Measurements from ENCODE around the gene ZG16B. TPM values are rescaled to one million over a fixed set of nuclear protein-coding genes. Genes with fewer than 3 reads are reported as not detected.

Gene ZG16B
- total RNA-seq, 1 experiment from 2014 or later = not detected

DNA sequence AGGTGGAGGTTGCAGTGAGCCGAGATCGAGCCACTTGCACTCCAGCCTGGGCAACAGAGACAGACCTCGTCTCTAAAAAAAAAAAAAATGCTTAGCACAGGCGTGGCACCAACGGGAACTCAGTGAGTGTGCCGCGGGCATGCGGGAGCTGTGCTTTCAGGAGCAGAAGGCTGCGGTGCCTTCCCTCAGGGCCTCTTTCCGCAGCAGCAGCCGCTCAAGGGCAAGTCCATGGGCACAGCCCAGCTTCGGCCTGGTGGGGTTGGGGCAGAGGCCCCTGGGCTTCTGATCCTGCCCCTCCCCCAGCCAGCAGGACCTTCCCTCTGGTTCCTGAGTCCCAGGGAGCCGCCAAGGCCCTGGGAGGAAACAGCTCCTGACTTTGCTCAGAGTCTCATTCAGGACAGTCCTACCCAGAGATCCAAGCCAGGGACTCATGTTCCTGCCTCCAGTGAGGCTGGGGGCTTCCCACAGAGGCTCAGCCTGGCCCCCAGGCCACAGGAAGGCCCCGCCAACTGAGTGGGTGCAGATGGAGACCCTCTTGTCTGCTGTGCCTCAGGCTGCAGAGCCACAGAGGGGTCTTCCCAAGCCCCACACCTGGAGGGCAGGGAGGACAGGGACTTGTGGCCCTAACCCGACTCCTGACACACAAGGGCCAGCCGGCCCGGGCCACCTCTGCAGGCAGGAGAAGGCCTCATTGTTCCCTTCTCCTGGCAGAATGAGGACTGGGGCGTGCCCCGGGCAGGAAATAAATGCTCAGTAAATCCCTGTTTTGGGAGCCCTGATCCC, 3.3 kb upstream of the ZG16B start:
- Mint-ChIP-seq H3K36me3 (no peaks in the 10 kb centered on the region), H3K27ac (no peak overlapping the region), H3K4me3 (no peak overlapping the region), H3K27me3 (ENCODE audit: low read depth) (no peaks in the 10 kb centered on the region), H3K9me3 (no peaks in the 10 kb centered on the region), H3K4me1 (no peaks in the 10 kb centered on the region)
- TF ChIP-seq NFATC4 (CRISPR knock-in tag; IDR thresholded peaks at IDR 0.05) = no peak
- no peak for TF ChIP-seq ATF1 (CRISPR knock-in tag; IDR thresholded peaks at IDR 0.05)
- TF ChIP-seq, protein P1, sequence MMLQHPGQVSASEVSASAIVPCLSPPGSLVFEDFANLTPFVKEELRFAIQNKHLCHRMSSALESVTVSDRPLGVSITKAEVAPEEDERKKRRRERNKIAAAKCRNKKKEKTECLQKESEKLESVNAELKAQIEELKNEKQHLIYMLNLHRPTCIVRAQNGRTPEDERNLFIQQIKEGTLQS (CRISPR knock-in tag; conservative IDR thresholded peaks at IDR 0.05) = no peak
- TF ChIP-seq ZNF671 (CRISPR knock-in tag; IDR thresholded peaks at IDR 0.05) = no peak
- no peak for TF ChIP-seq ZBTB21 (CRISPR knock-in tag; IDR thresholded peaks at IDR 0.05; ENCODE audit: borderline replicate concordance)
- TF ChIP-seq, protein P2, sequence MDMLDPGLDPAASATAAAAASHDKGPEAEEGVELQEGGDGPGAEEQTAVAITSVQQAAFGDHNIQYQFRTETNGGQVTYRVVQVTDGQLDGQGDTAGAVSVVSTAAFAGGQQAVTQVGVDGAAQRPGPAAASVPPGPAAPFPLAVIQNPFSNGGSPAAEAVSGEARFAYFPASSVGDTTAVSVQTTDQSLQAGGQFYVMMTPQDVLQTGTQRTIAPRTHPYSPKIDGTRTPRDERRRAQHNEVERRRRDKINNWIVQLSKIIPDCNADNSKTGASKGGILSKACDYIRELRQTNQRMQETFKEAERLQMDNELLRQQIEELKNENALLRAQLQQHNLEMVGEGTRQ (CRISPR knock-in tag; IDR thresholded peaks at IDR 0.05) = no peak
- no peak for TF ChIP-seq TEAD4 (CRISPR knock-in tag; IDR thresholded peaks at IDR 0.05)
- TF ChIP-seq ESRRA (CRISPR knock-in tag; IDR thresholded peaks at IDR 0.05; ENCODE audit: borderline replicate concordance) = no peak
- TF ChIP-seq EMX1 (CRISPR knock-in tag; IDR thresholded peaks at IDR 0.05) = no peak
- no peak for TF ChIP-seq ZNF423 (CRISPR knock-in tag; IDR thresholded peaks at IDR 0.05)
- no peak for TF ChIP-seq PRRX2 (CRISPR knock-in tag; IDR thresholded peaks at IDR 0.05)
- TF ChIP-seq FOXP1 (CRISPR knock-in tag; IDR thresholded peaks at IDR 0.05; ENCODE audit: borderline replicate concordance) = no peak
- no peak for TF ChIP-seq TP53 (CRISPR knock-in tag; IDR thresholded peaks at IDR 0.05)
- no peak for TF ChIP-seq ETV6 (CRISPR knock-in tag; IDR thresholded peaks at IDR 0.05)
- ChIA-PET POLR2A (no interaction called here), CTCF (interaction anchor here (1.0 to 2.4 kb wide), 6 partner anchors 13 to 57 kb away, joined by 3 to 11 read pairs (median 4); partner anchors contain the start of genes FLYWCH2 and PRSS41)
- DNase-seq (ENCODE audit: low spot score) (no peak), ATAC-seq (no peak)

DNA sequence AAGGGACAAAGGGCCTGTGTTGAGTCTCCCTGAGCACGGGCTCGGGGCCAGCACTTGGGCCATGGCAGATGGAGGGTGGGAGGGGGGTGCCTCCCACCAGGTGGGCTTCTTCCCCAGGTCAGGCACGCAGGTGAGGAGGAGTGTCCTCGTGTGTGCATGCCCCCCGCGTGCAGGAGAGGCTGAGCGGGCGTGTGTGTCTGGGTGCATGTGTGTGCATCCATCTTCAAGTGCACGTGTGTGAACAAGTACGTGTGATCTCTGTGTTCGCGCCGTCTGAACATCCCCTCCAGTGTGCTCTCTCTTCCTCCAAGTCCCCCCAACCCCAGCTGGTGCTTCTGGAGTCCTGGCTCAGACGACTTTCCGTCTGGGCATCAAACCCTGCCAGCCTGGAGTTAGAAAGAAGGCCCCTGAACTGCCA, 2.7 kb upstream of the ZG16B start:
- ATAC-seq = no peak
- H3K9me3 Mint-ChIP-seq = no peaks in the 10 kb centered on the region
- H3K36me3 Mint-ChIP-seq = no peaks in the 10 kb centered on the region
- CTCF ChIA-PET = interaction anchor here (1.0 to 2.4 kb wide), 4 partner anchors 12 to 56 kb away, joined by 3 to 11 read pairs (median 4); partner anchors contain the start of genes FLYWCH2 and PRSS41
- TF ChIP-seq GRHL2 (CRISPR knock-in tag; IDR thresholded peaks at IDR 0.05; ENCODE audit: insufficient replicate concordance, severe bottlenecking) = no peak
- TF ChIP-seq ZNF671 (CRISPR knock-in tag; IDR thresholded peaks at IDR 0.05) = no peak
- no peak for TF ChIP-seq ZNF317 (CRISPR knock-in tag; IDR thresholded peaks at IDR 0.05; ENCODE audit: borderline replicate concordance, low read depth)
- no peak for TF ChIP-seq SP1 (CRISPR knock-in tag; conservative IDR thresholded peaks at IDR 0.05)
- TF ChIP-seq JUN (CRISPR knock-in tag; IDR thresholded peaks at IDR 0.05) = no peak
- TF ChIP-seq, protein P3, sequence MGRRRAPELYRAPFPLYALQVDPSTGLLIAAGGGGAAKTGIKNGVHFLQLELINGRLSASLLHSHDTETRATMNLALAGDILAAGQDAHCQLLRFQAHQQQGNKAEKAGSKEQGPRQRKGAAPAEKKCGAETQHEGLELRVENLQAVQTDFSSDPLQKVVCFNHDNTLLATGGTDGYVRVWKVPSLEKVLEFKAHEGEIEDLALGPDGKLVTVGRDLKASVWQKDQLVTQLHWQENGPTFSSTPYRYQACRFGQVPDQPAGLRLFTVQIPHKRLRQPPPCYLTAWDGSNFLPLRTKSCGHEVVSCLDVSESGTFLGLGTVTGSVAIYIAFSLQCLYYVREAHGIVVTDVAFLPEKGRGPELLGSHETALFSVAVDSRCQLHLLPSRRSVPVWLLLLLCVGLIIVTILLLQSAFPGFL (CRISPR knock-in tag; IDR thresholded peaks at IDR 0.05; ENCODE audit: borderline replicate concordance) = no peak
- H3K27ac Mint-ChIP-seq = no peak overlapping the region
- POLR2A ChIA-PET = no interaction called here
- H3K27me3 Mint-ChIP-seq (ENCODE audit: low read depth) = no peaks in the 10 kb centered on the region
- H3K4me3 Mint-ChIP-seq = no peak overlapping the region
- no peak for DNase-seq (ENCODE audit: low spot score)
- H3K4me1 Mint-ChIP-seq = no peaks in the 10 kb centered on the region

DNA sequence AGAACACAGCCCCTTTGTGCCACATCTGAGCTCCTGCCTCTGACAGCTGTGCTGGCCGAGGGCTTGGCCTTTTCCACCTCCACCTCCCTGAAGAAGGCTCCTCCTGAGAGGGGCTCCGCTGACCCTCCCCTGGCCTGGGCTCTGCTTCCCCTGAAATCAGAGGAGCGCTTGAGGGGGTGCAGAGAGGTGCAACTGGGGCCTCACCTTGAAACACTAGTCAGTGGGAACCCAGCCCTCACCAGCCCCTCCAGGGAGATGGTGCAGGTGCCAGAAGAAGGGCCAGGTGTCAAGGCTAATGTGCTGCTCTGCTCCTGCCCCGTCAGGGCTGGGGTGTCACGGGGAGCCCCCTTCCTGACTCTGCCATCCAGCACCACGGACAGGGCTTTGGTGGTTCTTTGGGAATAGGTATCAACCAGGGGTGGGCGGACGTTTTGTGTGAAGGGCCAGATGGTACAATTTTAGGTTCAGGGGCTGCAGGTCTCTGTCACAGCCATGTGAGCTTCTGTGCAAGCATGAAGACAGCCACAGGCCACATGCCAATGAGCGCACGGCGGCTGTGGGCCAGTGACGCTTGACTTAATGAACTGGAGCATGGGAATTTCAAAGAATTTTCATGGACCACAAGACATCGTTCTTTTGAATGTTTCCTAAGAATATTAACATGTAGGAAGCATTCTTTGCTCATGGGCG, 2.1 kb upstream of the ZG16B start:
- no peak overlapping the region for H3K4me3 Mint-ChIP-seq
- H3K9me3 Mint-ChIP-seq = peaks cover 5% of the 10 kb centered on the region
- H3K27ac Mint-ChIP-seq = no peak overlapping the region
- ChIA-PET POLR2A (no interaction called here), CTCF (interaction anchor here (1.0 to 2.4 kb wide), 2 partner anchors 11 to 40 kb away, joined by 4 to 11 read pairs; no protein-coding TSS in a partner anchor)
- peaks cover 5% of the 10 kb centered on the region; the same call in 1 of the 2 replicates for H3K27me3 Mint-ChIP-seq (ENCODE audit: low read depth)
- TF ChIP-seq SMAD3 (CRISPR knock-in tag; IDR thresholded peaks at IDR 0.05; ENCODE audit: borderline replicate concordance) (no peak), FOXK1 (CRISPR knock-in tag; IDR thresholded peaks at IDR 0.05) (no peak), FOXP1 (CRISPR knock-in tag; IDR thresholded peaks at IDR 0.05; ENCODE audit: borderline replicate concordance) (no peak), FOXJ3 (CRISPR knock-in tag; IDR thresholded peaks at IDR 0.05; ENCODE audit: borderline replicate concordance) (no peak)
- H3K36me3 Mint-ChIP-seq = no peaks in the 10 kb centered on the region
- no peaks in the 10 kb centered on the region for H3K4me1 Mint-ChIP-seq
- no peak for ATAC-seq
- no peak for DNase-seq (ENCODE audit: low spot score)

Data from WTC11 (cell line).